DOHH2 (cell line): ENCODE data around the gene RIN3.
A peak's percentile ranks its signal among the peaks of the same experiment; 100 is the strongest.

Experiments used
- CTCF ChIP-seq: fragments of 200-600 bp; sonication (generic); IDR thresholded peaks from one replicate; pipeline ENCODE4 v1.5.1; 2014; ENCODE audit warnings: antibody characterized with exemption, mild to moderate bottlenecking, low read depth, low read length; ENCODE audit not compliant: poor library complexity, severe bottlenecking
- EZH2phosphoT487 ChIP-seq: fragments of 200-600 bp; sonication (generic); IDR thresholded peaks from 2 replicates; pipeline ENCODE4 v1.6.1; 2017; ENCODE audit warnings: borderline replicate concordance, mild to moderate bottlenecking, antibody characterized with exemption, low read length, moderate library complexity, mixed read lengths

- TF ChIP-seq CTCF (peak; percentile 88), EZH2phosphoT487 (no peak)
These were observed 167.4 kb downstream of the RIN3 start for GRCh38 chr14:92680781-92681650.
